HCEC 1CT (cell line): ENCODE data around the gene GPI.

Source experiments
- DNase-seq: peaks from one replicate; pipeline ENCODE4 v3.0.0-alpha.2; 2017

Gene GPI

GRCh38 chr19:34341935-34342680 lies 22.9 kb upstream of the GPI start:
- DNase-seq: no peak

GRCh38 chr19:34343751-34344150 lies 21.2 kb upstream of the GPI start:
- no peak for DNase-seq

GRCh38 chr19:34345947-34346351 lies 19.0 kb upstream of the GPI start:
- DNase-seq: peak; percentile 53

GRCh38 chr19:34347561-34348165 lies 17.3 kb upstream of the GPI start:
- DNase-seq: no peak

GRCh38 chr19:34348899-34349487 lies 16.0 kb upstream of the GPI start:
- DNase-seq: no peak

GRCh38 chr19:34350161-34350561 lies 14.8 kb upstream of the GPI start:
- DNase-seq: peak; percentile 32

GRCh38 chr19:34351382-34351826 lies 13.6 kb upstream of the GPI start:
- peak; percentile 24 for DNase-seq

GRCh38 chr19:34353546-34353945 lies 11.4 kb upstream of the GPI start:
- DNase-seq: no peak

GRCh38 chr19:34355201-34355600 lies 9.8 kb upstream of the GPI start:
- DNase-seq: no peak

- DNase-seq: no peak
Observed at GRCh38 chr19:34356875-34357274, 8.1 kb upstream of the GPI start.

GRCh38 chr19:34357431-34357830 lies 7.6 kb upstream of the GPI start:
- DNase-seq: no peak

GRCh38 chr19:34359140-34359953 lies 5.6 kb upstream of the GPI start:
- DNase-seq: peak; percentile 95

- no peak for DNase-seq
Observed at GRCh38 chr19:34359954-34360315, 5.1 kb upstream of the GPI start.

- no peak for DNase-seq
Observed at GRCh38 chr19:34360354-34360909, 4.6 kb upstream of the GPI start.

- DNase-seq: no peak
Observed at GRCh38 chr19:34362679-34363069, 2.3 kb upstream of the GPI start.

- DNase-seq: no peak
Observed at GRCh38 chr19:34363094-34363493, 1.9 kb upstream of the GPI start.

GRCh38 chr19:34363930-34364329 lies 1.1 kb upstream of the GPI start:
- DNase-seq: no peak

- DNase-seq: no peak
Observed at GRCh38 chr19:34364462-34364829, 550 bp upstream of the GPI start.

GRCh38 chr19:34365463-34366401 lies 736 bp downstream of the GPI start:
- DNase-seq: peak; percentile 16

- peak; percentile 37 for DNase-seq
Observed at GRCh38 chr19:34366738-34367623, 2.0 kb downstream of the GPI start.

GRCh38 chr19:34367624-34367957 lies 2.6 kb downstream of the GPI start:
- DNase-seq: no peak
